ELR (cell line): Measurements from ENCODE around the gene ZEB2.

Source experiments
- DNase-seq: peaks from one replicate; pipeline ENCODE4 v3.0.0-alpha.2; 2015; ENCODE audit warnings: low read depth

ZEB2 gene

GRCh38 chr2:144357623-144358373 is 162.1 kb downstream of the ZEB2 start:
- DNase-seq = peak; percentile 96

GRCh38 chr2:144356402-144356801 is 163.5 kb downstream of the ZEB2 start:
- DNase-seq = no peak

- DNase-seq = peak; percentile 67
Measured at GRCh38 chr2:144354953-144355352, 165.0 kb downstream of the ZEB2 start.

GRCh38 chr2:144351687-144352086 is 168.2 kb downstream of the ZEB2 start:
- peak; percentile 63 for DNase-seq

GRCh38 chr2:144350151-144350802 is 169.6 kb downstream of the ZEB2 start:
- DNase-seq = peak; percentile 17

- no peak for DNase-seq
Measured at GRCh38 chr2:144349674-144350073, 170.2 kb downstream of the ZEB2 start.

- no peak for DNase-seq
Measured at GRCh38 chr2:144348846-144349245, 171.1 kb downstream of the ZEB2 start.

GRCh38 chr2:144346229-144346628 is 173.7 kb downstream of the ZEB2 start:
- no peak for DNase-seq

- peak; percentile 17 for DNase-seq
Measured at GRCh38 chr2:144343145-144343544, 176.8 kb downstream of the ZEB2 start.

- DNase-seq = no peak
Measured at GRCh38 chr2:144341538-144341937, 178.4 kb downstream of the ZEB2 start.

GRCh38 chr2:144339048-144339447 is 180.9 kb downstream of the ZEB2 start:
- DNase-seq = no peak

GRCh38 chr2:144334551-144334950 is 185.4 kb downstream of the ZEB2 start:
- no peak for DNase-seq
